K562 (cell line): ENCODE measurements around the gene DRC1.

Experiments used
- CBFB ChIP-seq: sonication (generic); formaldehyde crosslinking; IDR thresholded peaks from 2 replicates; pipeline ENCODE4 v1.4.0; 2020; ENCODE audit warnings: mild to moderate bottlenecking, missing genetic modification reagents
- CTCF ChIP-seq, 3 experiments: IDR thresholded peaks in 2 of 3; conservative IDR thresholded peaks in 1 of 3; 2 replicates each; pipeline ENCODE4 v1.5.1; 2011 to 2012; ENCODE audit warnings: low read length in 3 of 3, mild to moderate bottlenecking in 3 of 3, control low read depth in 2 of 3, improper control_type of control experiment in 1 of 3, inconsistent platforms in 1 of 3, low read depth in 1 of 3, mixed read lengths in 1 of 3, moderate library complexity in 1 of 3; ENCODE audit not compliant: insufficient read depth in 2 of 3
- JUND ChIP-seq, 2 experiments: IDR thresholded peaks; 2 replicates in 1 of 2; 3 replicates in 1 of 2; pipeline ENCODE4 v1.6.1; 2011; ENCODE audit warnings: borderline replicate concordance in 2 of 2, low read depth in 2 of 2, low read length in 2 of 2, improper control_type of control experiment in 1 of 2, missing biosample characterization in 1 of 2, missing genetic modification characterization in 1 of 2, missing genetic modification reagents in 1 of 2
- TAF1 ChIP-seq: IDR thresholded peaks from 2 replicates; pipeline ENCODE4 v1.6.1; 2011; ENCODE audit warnings: mild to moderate bottlenecking, low read length, moderate library complexity; ENCODE audit not compliant: insufficient read depth, control insufficient read depth, severe bottlenecking; ENCODE audit errors: extremely low read depth
- USF2 ChIP-seq: sonication (generic); formaldehyde crosslinking; IDR thresholded peaks from 2 replicates; pipeline ENCODE4 v1.5.0; 2020; ENCODE audit warnings: missing genetic modification reagents

GRCh38 chr2:26484579-26484978 lies 82.9 kb downstream of the DRC1 start:
- TF ChIP-seq CTCF (IDR thresholded peaks at IDR 0.05 in 2 of 3, conservative IDR thresholded peaks at IDR 0.05 in 1 of 3; ENCODE audit: insufficient read depth in 2 of 3, low read depth in 1 of 3, low read length in 3 of 3) (no peak), JUND (IDR thresholded peaks at IDR 0.05; ENCODE audit: borderline replicate concordance, low read depth, low read length) (no peak), JUND (tag; IDR thresholded peaks at IDR 0.05; ENCODE audit: borderline replicate concordance, low read depth, low read length) (no peak), USF2 (CRISPR knock-in tag) (no peak), CBFB (CRISPR knock-in tag) (no peak), TAF1 (no peak)
